Dermis microvascular lymphatic vessel endothelial cell (primary cell): ENCODE results near the gene GAK. TPM values are rescaled to one million over a fixed set of nuclear protein-coding genes. Genes with fewer than 3 reads are reported as not detected.

Experiments
- DNase-seq, 2 donors: peaks; one replicate each; pipeline versions ENCODE4 v3.0.0 to v3.0.0-alpha.2; 2010; ENCODE audit warnings: low read depth in 2 of 2
- total RNA-seq: library from RNA; depleted of rRNA; stranded (reverse); fragments of >200 nt; gene quantifications from 2 replicates; pipeline ENCODE4 v1.2.1, GENCODE V29; 2014

GAK gene
- total RNA-seq, 1 donor from 2014 or later, result 45.1 TPM

DNA sequence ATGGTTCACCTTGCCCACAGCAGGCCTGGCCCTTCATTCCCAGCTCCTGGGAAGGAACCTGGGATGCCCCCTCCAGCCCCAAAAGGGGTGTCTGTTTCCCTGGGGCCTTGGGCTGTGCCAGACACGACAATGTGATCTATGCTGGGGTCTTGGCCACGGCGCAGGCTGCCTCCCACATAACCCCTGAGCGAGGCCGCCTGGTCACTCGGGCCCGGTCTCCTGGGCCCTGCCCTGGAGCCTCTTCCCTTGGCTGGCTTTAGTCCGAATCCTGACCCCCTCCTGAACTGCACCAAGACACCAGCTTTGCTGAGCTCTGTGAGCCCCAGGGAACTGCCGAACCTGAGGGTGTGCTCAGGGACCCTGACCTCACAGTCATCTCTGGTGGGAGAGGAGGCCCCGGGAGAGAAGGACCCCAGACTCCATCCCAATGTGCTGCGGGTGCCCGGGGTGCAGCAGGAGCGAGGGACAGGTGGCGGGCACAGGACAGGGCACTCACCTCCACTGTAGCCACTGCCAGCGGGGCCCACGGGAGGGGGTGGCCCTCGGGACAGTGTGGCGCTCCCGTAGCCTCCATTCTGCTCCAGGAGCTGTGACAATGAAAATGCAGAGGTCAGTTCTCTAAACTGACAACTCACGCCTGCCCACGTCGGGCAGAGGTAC, 42.0 kb downstream of the GAK start:
- no peak for DNase-seq

DNA sequence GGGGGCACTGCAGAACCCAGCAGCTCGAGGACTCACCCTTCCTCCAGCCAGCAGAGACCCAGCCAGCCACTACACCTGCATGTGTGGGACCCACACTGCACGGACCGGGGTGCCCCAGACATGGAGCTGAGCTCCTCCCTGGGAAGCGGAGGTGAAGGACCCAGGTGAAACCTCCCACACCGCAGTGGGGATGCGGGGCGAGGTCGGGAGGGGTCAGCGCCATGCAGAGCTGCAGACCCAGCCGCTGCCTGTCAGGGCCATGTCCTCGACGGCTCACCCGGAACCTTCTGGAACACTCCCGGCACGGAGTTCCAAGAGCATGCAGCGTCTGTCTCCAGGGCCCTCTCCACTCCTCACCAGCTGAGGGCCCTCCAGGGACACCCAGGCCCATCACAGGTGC, 42.6 kb downstream of the GAK start:
- no peak for DNase-seq

DNA sequence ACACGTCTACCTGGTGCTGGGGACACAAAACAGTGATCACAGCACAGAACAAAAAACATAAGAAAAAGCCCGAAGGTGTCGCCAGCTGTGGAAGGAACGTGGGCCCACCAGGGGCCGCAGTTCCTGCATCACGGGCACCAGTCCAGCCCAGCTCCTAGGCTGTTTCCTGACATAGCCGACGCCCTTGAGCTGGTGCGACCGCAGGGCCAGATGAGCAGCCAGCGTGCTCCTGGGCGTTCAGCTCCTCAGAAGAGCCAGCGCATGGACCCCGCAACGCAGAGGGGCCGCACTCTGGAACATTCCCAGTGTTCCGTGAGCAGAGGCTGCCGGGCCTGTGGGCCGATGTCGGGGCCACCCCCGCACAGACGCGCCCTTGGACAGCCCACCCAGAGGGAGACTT, 44.1 kb downstream of the GAK start:
- DNase-seq, result no peak

DNA sequence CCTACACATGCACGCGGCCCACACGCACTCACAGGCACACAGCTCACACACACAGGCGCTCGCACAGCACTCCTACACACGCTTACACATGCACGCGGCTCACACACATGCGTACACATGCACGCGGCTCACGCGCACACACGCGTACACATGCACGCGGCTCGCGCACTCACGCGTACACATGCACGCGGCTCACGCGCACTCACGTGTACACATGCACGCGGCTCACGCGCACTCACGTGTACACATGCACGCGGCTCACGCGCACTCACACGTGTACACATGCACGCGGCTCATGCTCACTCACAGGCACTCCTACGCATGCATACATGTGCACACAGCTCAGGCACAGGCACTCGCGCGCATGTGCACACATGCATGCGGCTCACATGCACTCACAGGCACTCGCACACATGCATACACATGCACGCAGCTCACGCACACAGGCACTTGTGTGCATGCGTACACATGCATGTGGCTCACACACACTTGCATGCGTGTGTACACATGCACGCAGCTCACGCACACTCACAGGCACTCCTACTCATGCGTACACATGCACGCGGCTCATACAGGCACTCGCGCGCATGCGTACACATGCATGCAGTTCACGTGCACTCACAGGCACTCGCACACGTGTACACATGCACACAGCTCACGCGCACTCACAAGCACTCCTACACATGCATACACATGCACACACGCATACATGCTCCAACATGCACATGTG, 44.9 kb downstream of the GAK start:
- no peak for DNase-seq

DNA sequence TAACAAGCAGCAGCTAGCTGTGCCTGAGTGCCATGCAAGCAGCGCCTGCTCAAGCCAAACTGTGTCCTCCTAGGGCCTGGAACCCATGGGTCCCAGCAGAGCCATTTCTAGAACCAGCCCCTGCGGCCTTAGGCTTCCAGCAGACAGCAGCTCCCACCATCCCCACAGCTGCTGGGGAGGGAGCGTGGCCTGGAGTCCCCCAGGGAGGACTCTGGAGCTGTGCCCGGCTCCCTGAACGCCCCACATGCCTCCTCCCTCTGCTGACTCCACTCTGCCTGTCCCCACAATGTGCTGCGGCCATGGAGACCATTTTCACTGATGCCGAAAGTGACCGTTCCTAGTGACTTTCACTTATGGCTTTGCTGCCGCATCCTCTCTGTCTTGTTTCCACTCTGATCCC, 45.9 kb downstream of the GAK start:
- no peak for DNase-seq

DNA sequence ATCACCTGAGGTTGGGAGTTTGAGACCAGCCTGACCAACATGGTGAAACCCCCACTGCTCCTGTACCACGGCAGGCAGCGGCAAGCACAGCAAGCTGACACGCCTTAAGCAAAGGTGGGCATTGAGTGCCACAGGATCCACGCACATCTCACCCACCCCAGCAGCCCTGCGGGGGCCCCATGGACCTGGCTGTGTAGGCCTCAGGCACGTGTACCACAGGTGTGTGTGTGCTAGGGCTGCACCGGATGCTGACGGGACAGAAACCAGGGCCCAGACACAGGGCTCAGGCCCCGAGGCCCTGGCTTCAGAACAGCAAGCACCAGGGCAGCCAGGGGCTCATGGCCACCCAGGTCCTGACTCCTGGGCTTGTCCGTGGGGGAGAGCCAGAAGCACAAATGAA, 46.8 kb downstream of the GAK start:
- no peak for DNase-seq

DNA sequence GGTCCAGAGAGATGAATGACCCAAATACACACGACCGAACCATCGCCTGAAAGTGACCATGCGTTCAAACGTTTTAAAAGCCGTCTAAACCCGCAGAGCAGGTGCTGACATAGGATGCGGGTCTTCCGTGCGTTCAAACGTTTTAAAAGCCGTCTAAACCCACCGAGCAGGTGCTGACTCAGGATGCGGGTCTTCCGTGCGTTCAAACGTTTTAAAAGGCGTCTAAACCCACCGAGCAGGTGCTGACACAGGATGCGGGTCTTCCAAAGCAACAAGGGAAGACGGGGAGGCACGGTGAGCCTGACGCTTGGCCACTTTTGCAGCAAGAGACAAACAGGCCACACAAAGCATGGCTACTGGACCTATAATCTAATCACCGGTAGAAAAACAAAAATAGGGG, 47.2 kb downstream of the GAK start:
- DNase-seq, result no peak

DNA sequence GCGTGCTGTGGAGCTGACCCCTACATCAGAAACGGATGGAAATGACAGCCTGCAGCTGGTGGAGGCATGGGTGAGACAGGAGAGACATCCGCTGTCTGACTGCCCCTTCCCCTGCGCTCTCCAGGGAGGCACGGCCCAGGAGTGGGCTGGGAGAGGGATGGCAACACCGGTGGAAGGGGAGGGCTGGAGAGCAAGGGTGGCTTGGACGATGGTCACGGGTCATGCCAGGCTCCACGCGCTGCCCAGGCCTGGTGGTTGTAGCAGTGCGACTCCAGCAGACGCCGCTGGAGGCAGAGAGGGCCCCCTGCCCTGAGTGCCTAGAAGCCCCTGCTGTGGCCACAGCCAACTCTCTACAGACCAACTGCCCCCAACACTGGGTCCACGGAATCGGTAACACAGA, 47.9 kb downstream of the GAK start:
- DNase-seq, result no peak

DNA sequence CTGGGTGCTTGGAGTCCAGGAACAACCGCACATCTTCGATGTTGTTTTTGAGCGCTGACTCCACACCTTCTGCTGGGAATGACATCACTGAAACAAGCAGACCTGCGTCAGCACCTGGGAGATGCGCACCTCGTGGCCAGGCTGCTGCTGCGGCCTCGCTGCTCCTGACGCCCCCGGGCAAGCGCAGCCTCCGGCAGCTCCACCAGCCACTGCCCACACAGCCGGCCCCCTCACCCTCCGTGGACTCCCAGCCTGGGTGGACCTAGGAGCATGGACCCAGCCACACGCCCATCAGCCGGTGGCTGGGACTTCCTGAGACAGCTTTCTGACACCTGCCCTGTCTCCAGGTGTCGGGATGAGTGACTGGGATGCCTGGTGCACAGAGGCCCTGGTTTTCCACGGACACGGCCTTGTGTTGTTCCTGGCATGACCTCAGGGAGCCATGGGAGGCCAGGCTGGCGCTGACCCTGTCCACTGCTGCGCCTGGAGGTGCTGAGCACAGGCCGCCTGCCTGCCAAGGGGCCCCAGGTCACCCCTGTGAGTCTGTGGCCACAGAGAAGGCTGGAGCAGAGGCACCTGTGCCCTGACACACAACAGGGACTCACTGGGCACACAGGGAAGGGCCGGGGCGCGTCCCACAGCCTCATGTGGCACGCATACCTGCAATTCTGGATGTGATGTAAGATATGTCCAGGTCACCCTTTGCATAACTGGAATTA, 48.6 kb downstream of the GAK start:
- DNase-seq, result no peak

DNA sequence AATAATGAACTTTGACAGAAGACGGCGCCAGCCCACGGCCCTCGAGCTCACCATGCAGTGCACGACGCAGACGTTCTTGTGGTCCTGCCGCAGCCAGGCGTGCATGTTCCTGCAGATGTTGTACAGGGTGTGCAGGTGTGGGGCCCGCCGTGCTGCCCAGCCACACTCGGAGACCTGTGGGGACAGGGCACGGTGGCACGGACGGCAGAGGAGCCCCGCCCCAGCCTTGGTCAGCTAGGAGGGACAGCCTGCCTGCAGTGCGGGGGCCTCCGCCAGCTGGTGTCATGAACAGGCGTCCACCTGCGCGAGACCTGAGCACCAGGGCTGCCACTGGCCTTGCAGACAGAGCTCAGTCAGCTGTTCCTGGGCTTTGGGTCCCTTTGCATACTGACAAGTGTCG, 49.5 kb downstream of the GAK start:
- no peak for DNase-seq

DNA sequence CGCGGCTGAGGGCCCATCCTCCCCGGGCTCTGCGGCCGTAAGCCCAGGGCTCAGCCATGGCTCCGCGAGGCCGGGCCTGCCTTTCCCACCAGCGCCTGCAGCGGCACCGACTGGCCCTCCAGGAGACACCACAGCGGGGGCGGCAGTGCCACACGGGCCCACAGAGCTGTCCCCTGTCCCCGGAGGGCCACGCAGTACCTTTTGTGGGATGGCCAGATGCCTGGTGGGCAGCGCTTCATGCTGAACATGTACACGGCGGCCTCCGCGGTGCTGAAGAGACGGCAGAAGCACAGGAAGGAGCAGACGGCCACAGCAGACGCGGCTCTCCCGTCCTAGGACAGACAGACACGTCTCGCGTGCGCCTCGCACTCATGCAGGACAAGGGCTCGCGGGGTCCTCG, 50.4 kb downstream of the GAK start:
- no peak for DNase-seq

DNA sequence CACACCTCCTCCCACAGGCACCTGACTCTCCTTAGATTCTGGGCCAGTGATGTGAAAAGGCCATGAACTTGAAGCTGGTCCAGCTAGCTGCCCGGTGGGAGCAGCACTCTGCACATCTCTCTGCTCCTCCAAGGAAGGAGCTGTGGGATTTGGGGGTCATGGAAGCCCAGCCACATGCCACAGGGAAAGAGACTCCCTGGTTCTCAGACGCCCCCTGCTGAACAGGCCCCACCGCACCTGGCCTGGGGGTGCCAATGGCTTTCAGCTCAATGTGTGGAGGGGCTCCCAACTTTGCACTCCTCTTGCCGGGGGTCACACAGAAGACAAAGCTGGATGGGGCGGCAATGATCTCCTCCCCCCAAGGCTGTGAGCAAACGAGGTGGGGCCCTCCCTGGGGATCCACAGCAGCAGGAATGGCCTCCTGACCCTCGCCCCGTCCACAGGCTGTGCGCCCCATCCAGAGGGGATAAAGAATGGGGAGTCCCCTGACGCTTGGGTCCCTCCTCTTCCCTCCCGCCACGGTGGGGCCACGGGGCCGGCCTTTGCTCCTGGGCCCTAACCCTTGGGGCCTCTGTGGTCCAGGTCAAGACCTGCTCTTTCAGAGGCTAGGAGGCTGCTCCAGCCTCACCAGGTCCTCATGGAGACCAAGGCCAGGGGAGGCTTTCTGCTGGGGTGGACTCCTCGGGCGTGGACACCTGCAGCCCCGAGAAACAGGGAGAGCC, 51.3 kb downstream of the GAK start:
- DNase-seq, result no peak

DNA sequence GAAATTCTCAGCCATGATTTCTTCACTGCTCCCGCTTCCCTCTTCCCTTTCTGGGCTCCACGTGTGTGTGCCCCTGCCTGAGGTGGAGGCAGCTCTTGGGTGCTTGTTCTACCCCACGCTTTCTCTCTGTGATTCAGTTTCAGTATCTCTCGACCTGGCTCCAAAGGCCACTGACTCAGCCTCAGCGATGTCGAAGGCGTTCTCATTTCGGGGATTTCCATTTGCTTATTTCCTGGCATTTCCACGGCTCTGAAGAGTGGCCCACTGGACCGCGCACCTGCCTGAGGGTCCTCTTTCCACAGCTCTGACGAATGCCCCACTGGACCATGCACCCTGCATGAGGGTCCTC, 52.4 kb downstream of the GAK start:
- DNase-seq, result no peak

DNA sequence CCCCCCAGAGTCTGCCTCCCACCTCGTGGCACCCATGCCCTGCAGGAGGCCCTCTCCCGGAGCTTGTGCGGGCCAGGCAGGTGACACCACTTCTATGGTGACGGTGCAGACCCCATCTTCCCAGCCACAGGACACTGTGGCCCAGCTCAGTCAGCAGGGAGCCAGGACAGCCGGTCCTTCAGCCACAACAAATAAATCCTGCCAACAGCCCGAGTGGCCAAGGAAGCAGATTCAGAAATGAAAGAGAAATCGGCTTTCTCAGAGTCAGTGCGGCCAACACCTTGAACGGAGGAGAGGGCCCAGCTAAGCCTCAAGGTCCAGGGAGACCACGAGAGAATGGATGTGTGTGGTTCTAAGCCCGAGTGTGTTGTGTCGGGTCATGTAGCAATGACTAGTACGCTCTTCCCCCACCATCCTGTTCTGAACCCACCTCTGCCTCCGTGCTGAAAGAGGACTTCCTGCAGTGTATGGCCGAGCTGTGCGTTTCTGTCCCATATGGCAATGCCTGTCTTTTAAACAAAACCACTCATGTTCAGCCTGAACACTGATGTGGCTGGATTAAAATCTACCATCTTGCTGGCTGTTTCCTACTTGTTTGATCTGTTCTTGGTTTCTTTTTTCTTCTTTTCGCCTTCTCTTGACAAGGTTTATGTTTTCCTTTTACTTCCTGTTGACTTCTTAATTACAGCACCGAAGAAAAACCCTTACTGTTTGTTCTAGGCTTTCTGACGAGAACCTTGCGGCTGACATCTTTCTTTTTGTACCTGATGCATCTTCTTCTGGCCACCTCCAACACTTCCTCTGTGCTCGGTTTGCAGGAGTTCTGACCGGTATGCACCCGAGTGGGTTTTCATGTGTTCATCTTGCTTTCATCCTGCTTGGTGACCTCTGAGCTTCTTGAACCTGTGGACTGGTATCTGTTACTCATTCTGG, 53.1 kb downstream of the GAK start:
- DNase-seq, result peak in 1 of 2 donors; percentile 13

DNA sequence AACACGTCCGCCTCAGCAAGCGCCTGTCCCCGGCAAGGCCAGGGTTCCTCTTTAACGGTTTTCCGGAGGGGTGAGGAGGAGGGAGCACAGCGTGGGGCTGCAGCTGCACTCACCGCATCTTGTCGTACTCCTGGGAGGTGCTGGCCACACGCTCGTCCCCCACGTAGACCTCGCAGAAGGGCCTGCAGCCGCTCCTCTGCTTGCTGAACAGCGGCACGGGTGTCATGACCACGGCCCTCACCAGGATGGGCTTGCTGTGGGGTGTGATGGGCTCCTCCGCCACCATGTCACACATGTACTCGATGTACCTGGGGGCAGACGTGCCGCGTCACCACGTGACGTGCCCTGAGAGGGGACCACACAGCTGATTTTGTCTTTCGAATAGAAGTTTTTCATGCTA, 54.6 kb downstream of the GAK start:
- no peak for DNase-seq

DNA sequence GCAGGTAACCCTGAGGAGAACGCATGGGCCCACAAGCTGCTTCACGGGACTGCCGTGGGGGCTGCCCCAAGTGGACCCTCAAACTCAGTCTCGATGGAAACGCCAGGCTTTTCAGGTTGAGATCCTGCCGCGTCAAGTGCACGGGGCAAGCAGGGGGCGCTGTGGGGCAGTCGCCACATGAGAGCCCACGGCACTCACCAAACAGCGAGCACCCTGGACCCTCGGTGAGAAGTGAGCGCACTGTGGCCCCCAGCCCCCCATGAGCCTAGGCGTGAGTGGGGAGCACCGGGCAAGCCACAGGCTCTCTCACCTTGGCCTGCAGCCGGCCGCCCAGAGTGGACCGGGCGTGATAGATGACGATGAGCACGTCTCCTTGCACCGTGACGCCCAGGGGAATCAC, 55.3 kb downstream of the GAK start:
- no peak for DNase-seq

DNA sequence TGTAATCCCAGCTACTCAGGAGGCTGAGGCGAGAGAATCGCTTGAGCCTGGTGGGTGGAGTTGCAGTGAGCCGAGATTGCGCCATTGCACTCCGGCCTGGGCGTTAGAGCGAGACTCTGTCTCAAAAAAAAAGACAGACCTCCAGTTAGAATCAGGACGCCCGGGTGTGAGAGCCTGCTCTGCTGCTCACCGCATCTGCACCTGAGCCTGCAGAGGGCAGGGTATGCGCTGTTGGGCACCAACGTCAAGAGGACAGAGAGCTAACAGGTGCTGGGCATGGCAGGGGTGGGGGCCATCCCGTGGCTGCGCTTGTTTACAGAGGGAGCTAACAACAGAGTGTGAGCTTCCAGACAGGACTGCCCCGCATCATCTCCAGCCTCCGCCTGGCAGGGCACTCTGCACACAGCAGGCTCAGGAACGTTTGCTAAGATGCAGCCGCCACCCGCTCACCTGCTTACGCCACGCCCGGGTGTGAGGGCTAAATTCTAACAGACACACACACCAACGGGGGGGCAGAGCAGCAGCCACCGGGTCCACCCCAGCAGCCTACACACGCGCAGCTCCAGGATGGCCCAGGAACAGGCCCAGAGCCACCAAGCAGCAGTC, 56.2 kb downstream of the GAK start:
- DNase-seq, result no peak

DNA sequence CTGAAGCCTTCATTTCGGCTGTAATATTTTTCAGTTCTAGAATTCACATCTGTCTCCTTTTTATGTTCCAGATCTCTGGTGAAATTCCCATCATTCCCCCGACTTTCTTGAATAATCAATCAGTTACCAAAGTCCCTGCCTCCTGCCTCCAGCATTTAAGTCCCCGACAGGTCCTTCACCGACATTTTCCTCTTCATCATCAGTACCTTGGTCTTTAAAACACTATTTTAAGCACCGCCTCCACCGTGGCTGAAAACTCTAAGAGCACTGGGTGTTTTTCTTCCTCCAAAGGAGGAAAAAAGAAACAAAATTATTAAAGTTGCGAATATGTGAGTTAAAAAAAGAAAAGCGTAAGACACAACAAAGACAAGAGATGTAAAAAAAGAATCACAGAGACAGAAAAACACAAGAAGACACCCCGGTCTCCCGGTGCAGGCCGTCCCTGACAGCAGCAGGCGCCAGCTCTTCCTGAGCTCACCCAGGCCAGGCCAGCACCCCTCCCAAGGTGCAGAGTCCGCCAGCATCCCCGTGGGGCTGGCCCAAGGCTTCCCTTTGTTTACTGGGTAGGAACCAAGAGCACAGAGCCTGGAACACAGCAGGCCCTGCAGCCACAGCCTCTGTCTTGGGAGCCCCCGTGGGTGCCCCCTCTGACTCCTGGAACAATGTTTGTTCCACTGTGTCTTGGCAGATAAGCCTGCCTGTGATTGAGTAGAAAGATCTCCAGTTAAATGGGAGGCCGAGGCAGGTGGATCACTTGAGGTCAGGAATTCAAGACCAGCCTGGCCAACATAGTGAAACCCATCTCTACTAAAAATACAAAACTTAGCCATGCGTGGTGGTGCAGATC, 56.9 kb downstream of the GAK start:
- no peak for DNase-seq

DNA sequence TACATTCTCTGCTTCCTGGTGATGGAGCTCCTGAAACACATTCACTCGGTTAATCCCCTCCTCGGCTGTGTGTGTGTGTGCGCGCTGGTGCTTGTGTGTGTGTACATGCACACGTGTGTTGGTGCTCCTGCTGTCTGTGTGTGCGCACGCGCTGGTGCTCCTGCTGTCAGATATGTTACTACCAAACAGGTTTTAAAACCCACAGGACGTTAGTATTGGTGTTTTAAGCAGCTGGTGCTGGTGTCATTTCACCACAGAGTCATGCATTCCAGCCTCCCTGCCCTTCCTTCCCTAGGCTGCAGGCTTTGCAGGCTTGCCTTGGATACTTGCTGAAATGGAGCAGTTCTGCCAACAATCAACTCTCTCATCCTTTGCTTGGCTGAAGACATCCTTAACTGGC, 58.1 kb downstream of the GAK start:
- DNase-seq, result no peak
